Ovary (tissue), 3 donors: ENCODE results near the gene STPG4.

Source experiments
- POLR2A ChIP-seq: fragments of 450-650 bp; IDR thresholded peaks from one replicate; pipeline ENCODE4 v1.6.1; 2017; ENCODE audit warnings: antibody characterized with exemption, mild to moderate bottlenecking, moderate library complexity
- TF ChIP-seq, protein P1 (sequence below), 3 donors: fragments of 450-650 bp in 2 of 3; fragments of 200-600 bp in 1 of 3; IDR thresholded peaks; one replicate each; pipeline versions ENCODE4 v1.5.1 to v1.8.0; 2016 to 2022; ENCODE audit warnings: antibody characterized with exemption in 3 of 3, mild to moderate bottlenecking in 1 of 3
- donor health status: DM: no; HTN: no; CAD: no.

DNA sequence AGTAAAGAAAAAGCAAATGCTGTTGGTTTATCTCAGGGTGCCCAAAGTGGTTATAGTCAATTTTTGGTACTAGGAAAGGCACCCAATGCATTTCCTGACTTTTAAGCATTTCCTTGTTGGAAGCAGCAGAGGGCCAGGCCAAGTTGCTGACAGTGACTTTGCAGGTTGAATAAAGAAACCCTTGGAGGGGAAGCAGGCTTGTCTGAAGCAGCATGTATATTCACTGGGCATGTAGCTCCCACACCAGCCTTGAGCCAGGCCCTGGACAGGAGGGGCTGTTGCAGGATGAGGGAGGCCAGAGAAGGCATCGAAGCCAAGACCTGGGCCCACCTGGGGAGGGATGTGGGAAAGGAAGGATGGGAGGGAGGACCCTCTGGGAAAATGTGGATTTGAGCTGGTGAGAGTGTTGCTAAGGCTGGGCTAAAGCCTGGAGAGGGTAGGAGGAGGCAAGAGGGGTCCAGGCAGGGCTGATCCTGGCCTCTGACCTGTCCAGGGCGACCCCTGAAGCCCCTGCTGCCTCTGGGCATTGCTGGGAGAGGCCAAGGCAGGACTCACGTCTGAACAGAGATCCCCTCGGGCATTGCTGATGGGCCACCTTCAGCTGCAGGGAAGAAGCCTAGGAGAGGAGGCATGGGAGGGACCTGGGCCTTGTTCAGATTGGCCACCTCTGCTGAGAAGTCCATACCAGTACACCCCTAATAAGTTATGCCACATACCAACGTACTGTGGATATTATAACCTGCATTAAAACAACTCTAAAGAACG, 79.6 kb downstream of the STPG4 start:
- TF ChIP-seq, protein P1, sequence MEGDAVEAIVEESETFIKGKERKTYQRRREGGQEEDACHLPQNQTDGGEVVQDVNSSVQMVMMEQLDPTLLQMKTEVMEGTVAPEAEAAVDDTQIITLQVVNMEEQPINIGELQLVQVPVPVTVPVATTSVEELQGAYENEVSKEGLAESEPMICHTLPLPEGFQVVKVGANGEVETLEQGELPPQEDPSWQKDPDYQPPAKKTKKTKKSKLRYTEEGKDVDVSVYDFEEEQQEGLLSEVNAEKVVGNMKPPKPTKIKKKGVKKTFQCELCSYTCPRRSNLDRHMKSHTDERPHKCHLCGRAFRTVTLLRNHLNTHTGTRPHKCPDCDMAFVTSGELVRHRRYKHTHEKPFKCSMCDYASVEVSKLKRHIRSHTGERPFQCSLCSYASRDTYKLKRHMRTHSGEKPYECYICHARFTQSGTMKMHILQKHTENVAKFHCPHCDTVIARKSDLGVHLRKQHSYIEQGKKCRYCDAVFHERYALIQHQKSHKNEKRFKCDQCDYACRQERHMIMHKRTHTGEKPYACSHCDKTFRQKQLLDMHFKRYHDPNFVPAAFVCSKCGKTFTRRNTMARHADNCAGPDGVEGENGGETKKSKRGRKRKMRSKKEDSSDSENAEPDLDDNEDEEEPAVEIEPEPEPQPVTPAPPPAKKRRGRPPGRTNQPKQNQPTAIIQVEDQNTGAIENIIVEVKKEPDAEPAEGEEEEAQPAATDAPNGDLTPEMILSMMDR (IDR thresholded peaks at IDR 0.05) = no peak
- TF ChIP-seq POLR2A = no peak
